Small intestine (tissue), 7 donors: ENCODE measurements around the gene MFAP1. TPM values are rescaled to one million over a fixed set of nuclear protein-coding genes. Genes with fewer than 3 reads are reported as not detected.
"Not testable (repeated sequence)": the region's sequence is repeated elsewhere in the genome, so short reads cannot be mapped to it uniquely, and the experiment has no call there.

Experiments
- DNase-seq, 2 donors: peaks; one replicate each; pipeline versions ENCODE4 v3.0.0 to v3.0.0-alpha.2; 2013
- FAIRE-seq: peaks from 2 replicates; lab custom pipeline; 2012; peaks lifted over from hg19 to GRCh38; lab: Jason Lieb, UNC
- H3K27ac ChIP-seq, 3 donors: one replicate each; pipeline ENCODE4 v1.5.1; 2013; ENCODE audit warnings: low read length in 2 of 3, mild to moderate bottlenecking in 2 of 3, control low read depth in 1 of 3, inconsistent platforms in 1 of 3, low read depth in 1 of 3, moderate library complexity in 1 of 3
- H3K27me3 ChIP-seq, 3 donors: one replicate each; pipeline ENCODE4 v1.6.1; 2013; ENCODE audit warnings: low read length in 3 of 3, inconsistent platforms in 1 of 3; ENCODE audit not compliant: control insufficient read depth in 3 of 3, insufficient read depth in 3 of 3
- H3K36me3 ChIP-seq, 3 donors: one replicate each; pipeline ENCODE4 v1.6.1; 2013; ENCODE audit warnings: low read length in 3 of 3, inconsistent platforms in 1 of 3, low read depth in 1 of 3, mild to moderate bottlenecking in 1 of 3, moderate library complexity in 1 of 3; ENCODE audit not compliant: control insufficient read depth in 3 of 3, insufficient read depth in 2 of 3
- H3K4me1 ChIP-seq, 3 donors: one replicate each; pipeline ENCODE4 v1.6.1; 2013; ENCODE audit warnings: low read length in 2 of 3, inconsistent platforms in 1 of 3, low read depth in 1 of 3, mild to moderate bottlenecking in 1 of 3, moderate library complexity in 1 of 3; ENCODE audit not compliant: control insufficient read depth in 3 of 3, insufficient read depth in 2 of 3
- H3K4me3 ChIP-seq, 3 donors: one replicate each; pipeline ENCODE4 v1.5.1; 2013; ENCODE audit warnings: low read length in 3 of 3, control low read depth in 1 of 3, inconsistent platforms in 1 of 3, low read depth in 1 of 3, mild to moderate bottlenecking in 1 of 3, moderate library complexity in 1 of 3
- H3K9me3 ChIP-seq, 2 donors: one replicate each; pipeline ENCODE4 v1.6.1; 2013; ENCODE audit warnings: low read depth in 1 of 2, low read length in 1 of 2; ENCODE audit not compliant: control insufficient read depth in 2 of 2, insufficient read depth in 1 of 2
- WGBS, 3 donors: extraction: QIAGEN DNeasy Blood & Tissue Kit; methylation state at CpG; one replicate each; pipeline ENCODE4 v1.1.7; 2013; 5-methylcytosine and 5-hydroxymethylcytosine counted together
- polyA plus RNA-seq, 4 donors: library from polyadenylated mRNA; stranded (reverse) in 3 of 4; unstranded in 1 of 4; fragments of 200-250 nt in 3 of 4; fragments of 120-200 nt in 1 of 4; gene quantifications; one replicate each; pipeline versions ENCODE4 v1.2.1 to v1.2.3, GENCODE V29; 2013
- donor health status: healthy with polysubstance abuse.
- donor health status: control.
- donor health status: control.
- donor health status: Bipolar disorder and iron deficiency.
- donor health status: healthy.

Gene MFAP1
- polyA plus RNA-seq, 4 donors = 16.2 to 36.6 (median 19.5) TPM

GRCh38 chr15:43808960-43809678 lies 15.4 kb downstream of the MFAP1 start:
- H3K4me3 ChIP-seq = no peak overlapping the region
- DNase-seq = no peak
- H3K4me1 ChIP-seq = no peaks in the 10 kb centered on the region
- H3K9me3 ChIP-seq = no peaks in the 10 kb centered on the region
- H3K27me3 ChIP-seq = no peaks in the 10 kb centered on the region
- FAIRE-seq = no peak
- no peak overlapping the region for H3K27ac ChIP-seq
- WGBS, 3 donors = 82 to 95% (median 86%) methylated on average over 6 of the region's 6 CpGs
- H3K36me3 ChIP-seq = peaks cover 19 to 69% (median 24%) of the 10 kb centered on the region in 3 donors

- Histone ChIP-seq H3K4me1 (no peaks in the 10 kb centered on the region), H3K36me3 (peaks cover 16 to 67% (median 24%) of the 10 kb centered on the region in 3 donors), H3K27ac (no peak overlapping the region), H3K27me3 (no peaks in the 10 kb centered on the region), H3K4me3 (no peak overlapping the region), H3K9me3 (no peaks in the 10 kb centered on the region)
- DNase-seq = no peak
- no peak for FAIRE-seq
- 54 to 67% (median 66%) methylated on average over 5 of the region's 5 CpGs for WGBS, 3 donors
Observed at GRCh38 chr15:43808435-43808950, 16.0 kb downstream of the MFAP1 start.

- FAIRE-seq, H3K27me3 ChIP-seq, H3K4me3 ChIP-seq, H3K9me3 ChIP-seq, DNase-seq, H3K27ac ChIP-seq: not testable (repeated sequence)
- H3K4me1 ChIP-seq = peaks cover 0 to 21% (median 2%) of the 10 kb centered on the region in 3 donors
- H3K36me3 ChIP-seq = peaks cover 6 to 60% (median 14%) of the 10 kb centered on the region in 3 donors
- 94 to 96% (median 96%) methylated on average over 7 of the region's 7 CpGs for WGBS, 3 donors
Observed at GRCh38 chr15:43802676-43803075, 21.8 kb downstream of the MFAP1 start.

GRCh38 chr15:43800286-43801141 lies 24.0 kb downstream of the MFAP1 start, which contains the start of gene HYPK:
Gene HYPK, plus strand, starts transcription at chr15:43800599. Its CDS starts 24 bp downstream, at chr15:43800623.
- H3K4me3 ChIP-seq = peak within 1 kb of the TSS; percentile 69 to 90 (median 71)
- 7 to 9% (median 8%) methylated on average over 44 of the region's 44 CpGs for WGBS, 3 donors
- H3K27me3 ChIP-seq = no peaks in the 10 kb centered on the region
- FAIRE-seq (no peak), DNase-seq (peak; percentile 92 to 95)
- H3K27ac ChIP-seq = peak within 1 kb of the TSS; percentile 38 to 95 (median 85)
- H3K36me3 ChIP-seq = peaks cover 4 to 51% (median 7%) of the 10 kb centered on the region in 3 donors
- peaks cover 0 to 6% of the 10 kb centered on the region in 2 donors for H3K9me3 ChIP-seq
- peaks cover 0 to 22% (median 2%) of the 10 kb centered on the region in 3 donors for H3K4me1 ChIP-seq

- no peak for FAIRE-seq
- Histone ChIP-seq H3K4me1 (peaks cover 2 to 27% (median 2%) of the 10 kb centered on the region in 3 donors), H3K27me3 (no peaks in the 10 kb centered on the region), H3K4me3 (peak within 1 kb of the TSS; percentile 69 to 90 (median 71)), H3K27ac (peak within 1 kb of the TSS; percentile 38 to 95 (median 85)), H3K9me3 (peaks cover 0 to 6% of the 10 kb centered on the region in 2 donors), H3K36me3 (peaks cover 4 to 52% (median 7%) of the 10 kb centered on the region in 3 donors)
- WGBS, 3 donors = 94 to 97% (median 97%) methylated on average over 8 of the region's 8 CpGs
- DNase-seq = no peak
Observed at GRCh38 chr15:43799945-43800285, 24.6 kb downstream of the MFAP1 start, which contains the start of gene SERINC4. Gene SERINC4, minus strand, starts transcription at chr15:43800220. Its CDS starts 234 bp downstream, at chr15:43799986.

- Histone ChIP-seq H3K27ac (peak overlapping the region; percentile 38 to 95 (median 85)), H3K27me3 (no peaks in the 10 kb centered on the region), H3K4me3 (no peak overlapping the region), H3K9me3 (peaks cover 0 to 6% of the 10 kb centered on the region in 2 donors), H3K36me3 (peaks cover 4 to 56% (median 5%) of the 10 kb centered on the region in 3 donors), H3K4me1 (peaks cover 2 to 32% (median 5%) of the 10 kb centered on the region in 3 donors)
- FAIRE-seq (no peak), DNase-seq (peak in 1 of 2 donors; percentile 11)
- WGBS, 3 donors = 85 to 88% (median 86%) methylated on average over 16 of the region's 16 CpGs
Observed at GRCh38 chr15:43799209-43799944, 25.1 kb downstream of the MFAP1 start.

- WGBS, 3 donors = 92 to 97% (median 93%) methylated on average over 3 of the region's 3 CpGs
- DNase-seq = no peak
- FAIRE-seq = no peak
- no peak overlapping the region for H3K4me3 ChIP-seq
- peaks cover 4 to 56% (median 6%) of the 10 kb centered on the region in 3 donors for H3K36me3 ChIP-seq
- peaks cover 7 to 48% (median 16%) of the 10 kb centered on the region in 3 donors for H3K4me1 ChIP-seq
- no peaks in the 10 kb centered on the region for H3K27me3 ChIP-seq
- peak overlapping the region in 1 of 3 donors; percentile 3 for H3K27ac ChIP-seq
- peaks cover 0 to 8% of the 10 kb centered on the region in 2 donors for H3K9me3 ChIP-seq
Observed at GRCh38 chr15:43796566-43796965, 27.9 kb downstream of the MFAP1 start.
